Memory B cell (primary cell): Measurements from ENCODE around the gene CD209.
A peak's percentile ranks its signal among the peaks of the same experiment; 100 is the strongest.

ENCODE experiments used
- ATAC-seq: fragments of 150-1000 bp; cut with Tn5 transposase; 2 replicates; pipeline ENCODE4 v1.10.0; 2021; ENCODE audit warnings: low read depth, mild to moderate bottlenecking, moderate library complexity
- DNase-seq, 2 donors: peaks; one replicate each; pipeline ENCODE4 v3.0.0; 2022; ENCODE audit warnings: low spot score in 2 of 2
- H3K27ac Mint-ChIP-seq: one replicate; pipeline ENCODE4 v1.8.0; 2022; ENCODE audit warnings: mild to moderate bottlenecking, moderate library complexity, mixed read lengths
- H3K27me3 Mint-ChIP-seq: one replicate; pipeline ENCODE4 v1.8.0; 2022; ENCODE audit warnings: mixed read lengths
- H3K36me3 Mint-ChIP-seq: one replicate; pipeline ENCODE4 v1.8.0; 2022; ENCODE audit warnings: mild to moderate bottlenecking, mixed read lengths
- H3K4me1 Mint-ChIP-seq: one replicate; pipeline ENCODE4 v1.8.0; 2022; ENCODE audit warnings: mixed read lengths
- H3K4me3 Mint-ChIP-seq: one replicate; pipeline ENCODE4 v1.8.0; 2022; ENCODE audit warnings: mild to moderate bottlenecking, moderate library complexity, mixed read lengths
- H3K9me3 Mint-ChIP-seq: one replicate; pipeline ENCODE4 v1.8.0; 2022; ENCODE audit warnings: mixed read lengths

The CD209 gene

GRCh38 chr19:7722231-7722651 lies 25.1 kb downstream of the CD209 start:
- DNase-seq: no peak
- ATAC-seq: no peak
- Mint-ChIP-seq H3K9me3 (no peaks in the 10 kb centered on the region), H3K4me3 (no peak overlapping the region), H3K27ac (no peak overlapping the region), H3K4me1 (peaks cover 15% of the 10 kb centered on the region), H3K27me3 (peaks cover under 1% of the 10 kb centered on the region), H3K36me3 (no peaks in the 10 kb centered on the region)

- H3K27ac Mint-ChIP-seq: no peak overlapping the region
- ATAC-seq (no peak), DNase-seq (no peak)
- H3K9me3 Mint-ChIP-seq: no peaks in the 10 kb centered on the region
- H3K4me1 Mint-ChIP-seq: peaks cover 21% of the 10 kb centered on the region
- H3K4me3 Mint-ChIP-seq: no peak overlapping the region
- H3K27me3 Mint-ChIP-seq: no peaks in the 10 kb centered on the region
- H3K36me3 Mint-ChIP-seq: peaks cover 3% of the 10 kb centered on the region
Observed at GRCh38 chr19:7720351-7720750, 27.0 kb downstream of the CD209 start.

- no peaks in the 10 kb centered on the region for H3K9me3 Mint-ChIP-seq
- H3K27ac Mint-ChIP-seq: peak overlapping the region; percentile 76
- no peaks in the 10 kb centered on the region for H3K27me3 Mint-ChIP-seq
- peaks cover 3% of the 10 kb centered on the region for H3K36me3 Mint-ChIP-seq
- H3K4me1 Mint-ChIP-seq: peaks cover 28% of the 10 kb centered on the region
- ATAC-seq (peak; percentile 85), DNase-seq (no peak)
- H3K4me3 Mint-ChIP-seq: peak overlapping the region; percentile 37
Observed at GRCh38 chr19:7718668-7719067, 28.7 kb downstream of the CD209 start.

- Mint-ChIP-seq H3K27ac (no peak overlapping the region), H3K27me3 (no peaks in the 10 kb centered on the region), H3K4me1 (peaks cover 19% of the 10 kb centered on the region), H3K36me3 (peaks cover 3% of the 10 kb centered on the region), H3K9me3 (no peaks in the 10 kb centered on the region), H3K4me3 (no peak overlapping the region)
- DNase-seq: no peak
- ATAC-seq: no peak
Observed at GRCh38 chr19:7716762-7717161, 30.6 kb downstream of the CD209 start.

GRCh38 chr19:7715671-7716070 lies 31.7 kb downstream of the CD209 start:
- H3K36me3 Mint-ChIP-seq: peaks cover 3% of the 10 kb centered on the region
- H3K9me3 Mint-ChIP-seq: no peaks in the 10 kb centered on the region
- H3K4me3 Mint-ChIP-seq: no peak overlapping the region
- H3K27me3 Mint-ChIP-seq: no peaks in the 10 kb centered on the region
- DNase-seq: no peak
- H3K4me1 Mint-ChIP-seq: peaks cover 21% of the 10 kb centered on the region
- peak overlapping the region; percentile 45 for H3K27ac Mint-ChIP-seq
- ATAC-seq: no peak

GRCh38 chr19:7710616-7711015 lies 36.7 kb downstream of the CD209 start:
- Mint-ChIP-seq H3K36me3 (no peaks in the 10 kb centered on the region), H3K4me3 (peak overlapping the region; percentile 3), H3K27ac (peak overlapping the region; percentile 46), H3K9me3 (no peaks in the 10 kb centered on the region), H3K27me3 (no peaks in the 10 kb centered on the region), H3K4me1 (peaks cover 38% of the 10 kb centered on the region)
- ATAC-seq: no peak
- DNase-seq: no peak

GRCh38 chr19:7709932-7710460 lies 37.3 kb downstream of the CD209 start:
- ATAC-seq (no peak), DNase-seq (no peak)
- H3K27me3 Mint-ChIP-seq: no peaks in the 10 kb centered on the region
- H3K36me3 Mint-ChIP-seq: no peaks in the 10 kb centered on the region
- peaks cover 41% of the 10 kb centered on the region for H3K4me1 Mint-ChIP-seq
- H3K27ac Mint-ChIP-seq: peak overlapping the region; percentile 7
- H3K9me3 Mint-ChIP-seq: no peaks in the 10 kb centered on the region
- H3K4me3 Mint-ChIP-seq: no peak overlapping the region

- H3K4me1 Mint-ChIP-seq: peaks cover 57% of the 10 kb centered on the region
- no peaks in the 10 kb centered on the region for H3K27me3 Mint-ChIP-seq
- ATAC-seq (no peak), DNase-seq (no peak)
- no peaks in the 10 kb centered on the region for H3K9me3 Mint-ChIP-seq
- peak overlapping the region; percentile 71 for H3K4me3 Mint-ChIP-seq
- no peaks in the 10 kb centered on the region for H3K36me3 Mint-ChIP-seq
- H3K27ac Mint-ChIP-seq: peak overlapping the region; percentile 97
Observed at GRCh38 chr19:7706955-7707456, 40.3 kb downstream of the CD209 start.

DNA sequence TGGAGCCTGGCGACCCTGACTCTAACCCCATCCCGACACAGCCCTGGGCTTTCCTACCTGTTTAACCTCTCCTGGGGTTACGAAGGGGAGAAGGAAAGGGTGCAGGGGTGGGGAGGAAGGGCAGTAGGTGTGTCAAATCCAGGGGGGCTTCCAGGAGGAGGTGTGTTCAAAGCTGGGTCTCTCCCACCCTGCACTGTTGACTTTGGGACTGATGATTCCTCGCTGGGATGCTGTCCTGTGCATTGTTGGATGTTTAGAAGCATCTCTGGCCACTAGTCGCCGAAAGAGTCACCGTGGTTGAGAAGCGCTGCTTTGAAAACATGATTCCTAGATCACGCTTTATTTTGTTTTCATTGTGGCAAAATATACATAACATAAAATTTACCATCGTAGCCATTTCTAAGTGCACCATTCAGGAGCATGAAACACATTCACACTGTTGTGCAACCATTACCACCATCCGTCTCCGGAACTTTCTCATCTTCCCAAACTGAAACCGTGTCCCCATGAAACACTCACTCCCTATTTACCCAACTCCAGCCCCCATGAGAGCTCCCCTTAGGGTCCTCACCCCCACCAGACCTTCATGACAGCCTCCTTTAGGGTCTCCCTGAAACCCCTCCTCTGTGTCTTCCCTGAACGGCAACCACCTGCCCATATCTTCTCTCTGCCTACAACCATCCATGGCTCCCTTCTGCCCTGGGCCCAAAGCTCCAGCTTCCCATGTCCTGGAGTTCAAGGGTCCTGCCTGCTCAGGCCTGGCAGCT lies 41.0 kb downstream of the CD209 start:
- H3K36me3 Mint-ChIP-seq: no peaks in the 10 kb centered on the region
- peak overlapping the region; percentile 97 for H3K27ac Mint-ChIP-seq
- peak overlapping the region; percentile 71 for H3K4me3 Mint-ChIP-seq
- no peaks in the 10 kb centered on the region for H3K9me3 Mint-ChIP-seq
- peaks cover 63% of the 10 kb centered on the region for H3K4me1 Mint-ChIP-seq
- DNase-seq: no peak
- no peak for ATAC-seq
- H3K27me3 Mint-ChIP-seq: no peaks in the 10 kb centered on the region

DNA sequence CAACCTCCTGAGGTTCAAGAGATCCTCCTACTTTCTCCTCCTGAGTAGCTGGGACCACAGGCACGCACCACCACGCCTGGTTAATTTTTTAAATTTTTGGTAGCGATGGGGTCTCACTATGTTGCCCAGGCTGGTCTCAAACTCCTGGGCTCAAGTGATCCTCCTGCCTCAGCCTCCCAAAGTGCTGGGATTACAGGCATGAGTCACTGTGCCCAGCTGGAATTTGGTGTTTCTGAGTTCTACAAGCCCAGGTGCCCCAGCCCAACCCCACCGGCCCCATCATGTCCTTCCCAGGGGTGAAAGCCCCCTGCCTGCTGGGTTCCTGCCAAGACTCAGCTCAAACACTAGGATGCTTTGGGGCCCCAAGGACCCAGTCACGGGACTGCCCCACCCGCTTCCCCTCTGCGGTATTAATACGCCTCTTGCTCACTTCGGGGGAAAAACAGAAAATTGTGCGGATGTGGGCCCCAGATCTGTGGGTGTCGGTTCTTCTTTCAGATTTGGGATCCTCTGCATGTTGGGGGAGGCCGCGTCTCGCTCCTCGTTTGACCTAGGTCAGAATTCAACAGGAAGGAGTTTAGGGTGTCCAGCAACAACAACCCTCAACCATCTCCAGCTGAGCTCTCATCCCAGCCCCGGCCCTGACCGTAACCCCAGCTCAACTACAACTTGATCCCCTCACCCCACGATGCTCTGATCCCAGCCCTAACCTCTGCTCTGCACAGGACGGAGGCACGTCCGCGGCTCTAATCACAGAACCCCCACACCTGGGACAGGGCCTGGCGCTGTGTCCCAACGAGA lies 41.7 kb downstream of the CD209 start:
- peak; percentile 72 to 86 for DNase-seq
- peak overlapping the region; percentile 71 for H3K4me3 Mint-ChIP-seq
- no peaks in the 10 kb centered on the region for H3K27me3 Mint-ChIP-seq
- peaks cover 64% of the 10 kb centered on the region for H3K4me1 Mint-ChIP-seq
- H3K36me3 Mint-ChIP-seq: no peaks in the 10 kb centered on the region
- H3K27ac Mint-ChIP-seq: peak overlapping the region; percentile 97
- ATAC-seq: peak; percentile 79
- no peaks in the 10 kb centered on the region for H3K9me3 Mint-ChIP-seq

GRCh38 chr19:7704280-7705060 lies 42.9 kb downstream of the CD209 start:
- DNase-seq: no peak
- H3K4me1 Mint-ChIP-seq: peaks cover 68% of the 10 kb centered on the region
- peak overlapping the region; percentile 25 for H3K4me3 Mint-ChIP-seq
- H3K27ac Mint-ChIP-seq: peak overlapping the region; percentile 97
- H3K27me3 Mint-ChIP-seq: no peaks in the 10 kb centered on the region
- no peak for ATAC-seq
- no peaks in the 10 kb centered on the region for H3K9me3 Mint-ChIP-seq
- peaks cover 3% of the 10 kb centered on the region for H3K36me3 Mint-ChIP-seq

- H3K27ac Mint-ChIP-seq: peak overlapping the region; percentile 97
- peaks cover 69% of the 10 kb centered on the region for H3K4me1 Mint-ChIP-seq
- ATAC-seq: no peak
- DNase-seq: no peak
- H3K9me3 Mint-ChIP-seq: no peaks in the 10 kb centered on the region
- peaks cover 5% of the 10 kb centered on the region for H3K36me3 Mint-ChIP-seq
- no peaks in the 10 kb centered on the region for H3K27me3 Mint-ChIP-seq
- peak overlapping the region; percentile 44 for H3K4me3 Mint-ChIP-seq
Observed at GRCh38 chr19:7703332-7703731, 44.0 kb downstream of the CD209 start.

DNA sequence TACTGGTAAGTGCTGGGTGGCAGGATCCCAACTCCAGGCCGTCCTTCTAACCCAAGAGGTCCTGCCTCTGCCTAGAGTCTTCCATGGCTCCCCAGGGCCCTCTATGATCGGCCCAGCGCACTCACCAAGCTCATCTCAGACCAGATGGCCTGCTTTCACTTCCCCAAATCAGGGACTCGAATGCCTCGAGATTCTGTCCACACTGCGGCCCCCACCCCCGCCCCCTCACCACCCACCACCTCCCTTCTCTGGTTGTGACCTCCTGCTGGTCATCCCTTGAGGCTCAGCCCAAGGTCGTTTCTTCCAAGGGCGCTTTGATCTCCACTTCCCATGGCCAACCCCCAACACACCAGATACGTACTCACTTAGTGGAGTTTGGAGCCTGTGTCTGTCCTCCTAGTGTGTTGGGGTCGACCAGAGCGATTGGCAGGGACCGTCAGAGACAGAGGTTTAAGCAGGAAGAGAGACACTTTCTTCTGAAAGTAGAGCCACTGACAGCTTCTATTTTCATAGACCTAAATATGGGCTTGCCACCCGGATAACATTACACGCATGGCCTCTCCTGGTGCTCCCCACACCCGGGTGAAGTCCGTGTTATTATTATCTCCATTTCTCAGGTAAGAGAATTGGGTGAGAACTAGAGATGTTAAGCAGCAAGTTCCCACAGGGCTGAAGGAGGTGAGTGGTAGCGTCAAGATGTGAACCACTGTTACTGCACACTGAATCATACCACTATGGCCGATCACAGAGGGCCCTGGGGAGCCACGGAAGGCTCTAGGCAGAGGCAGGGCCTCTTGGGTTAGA lies 45.5 kb downstream of the CD209 start, which contains the start of gene FCER2:
FCER2 (minus strand) TSS at position 478 of the 804 bp plus-strand sequence. CDS start 2,371 bp downstream, outside the sequence.
- Mint-ChIP-seq H3K27me3 (no peaks in the 10 kb centered on the region), H3K36me3 (peaks cover 5% of the 10 kb centered on the region), H3K9me3 (no peaks in the 10 kb centered on the region), H3K4me1 (peaks cover 66% of the 10 kb centered on the region), H3K27ac (peak within 1 kb of the TSS; percentile 97), H3K4me3 (peak within 1 kb of the TSS; percentile 64)
- ATAC-seq (peak; percentile 59), DNase-seq (peak; percentile 55 to 66)
